Measurements from ENCODE around the gene SFXN3. TPM values are rescaled to one million over a fixed set of nuclear protein-coding genes. Genes with fewer than 3 reads are reported as not detected.

SFXN3 gene
- total and polyA plus RNA-seq, 2 experiments from 2014 or later: 93.6 to 102 TPM

DNA sequence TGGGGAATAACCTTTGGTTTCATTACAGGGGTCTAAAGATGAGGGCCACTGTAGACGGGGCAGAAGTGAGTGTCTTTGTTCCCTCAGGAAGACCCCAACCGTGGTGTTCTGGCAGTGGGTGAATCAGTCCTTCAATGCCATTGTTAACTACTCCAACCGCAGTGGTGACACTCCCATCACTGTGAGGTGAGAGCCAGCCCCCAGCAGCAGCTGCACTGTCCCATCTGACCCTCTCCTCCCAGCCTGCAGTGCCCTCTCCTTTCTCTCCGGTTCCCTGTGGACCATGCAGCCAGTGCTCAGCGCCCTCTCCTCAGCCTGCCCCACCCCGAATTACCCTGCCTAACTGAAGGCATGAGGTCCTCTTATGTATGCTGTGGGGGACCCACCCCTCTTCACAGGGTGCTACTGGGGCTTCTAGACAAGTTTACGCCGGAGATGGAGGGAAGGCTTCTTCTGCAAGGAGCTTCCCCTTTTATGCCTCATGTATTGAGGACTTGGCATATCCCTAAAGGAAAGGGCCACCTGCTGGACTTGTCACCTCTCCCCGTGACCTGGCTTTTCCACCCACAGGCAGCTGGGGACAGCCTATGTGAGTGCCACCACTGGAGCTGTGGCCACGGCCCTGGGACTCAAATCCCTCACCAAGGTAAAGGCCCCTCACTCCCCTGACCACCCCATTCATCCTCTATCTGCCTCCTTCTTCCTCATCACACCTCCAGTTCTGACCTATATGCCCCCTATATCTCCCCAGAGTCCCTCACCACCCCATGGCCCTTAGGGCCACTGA is 5.1 kb downstream of the SFXN3 start:
- Histone ChIP-seq H3K27me3 (no peaks in the 10 kb centered on the region), H2AFZ (no peak overlapping the region), H4K20me1 (ENCODE audit: insufficient read depth, poor library complexity, severe bottlenecking) (no peaks in the 10 kb centered on the region), H3K9me2 (replicated peaks; ENCODE audit: insufficient read depth) (no peaks in the 10 kb centered on the region), H3K4me1 (ENCODE audit: insufficient read depth) (peaks cover 22% of the 10 kb centered on the region), H3K79me2 (peaks cover 16% of the 10 kb centered on the region), H3K4me3 (no peak overlapping the region), H3K4me2 (no peak overlapping the region), H3K36me3 (replicated peaks; ENCODE audit: insufficient read depth, low read depth) (no peaks in the 10 kb centered on the region), H3K27ac (no peak overlapping the region), H3K9me3 (ENCODE audit: low read depth) (no peaks in the 10 kb centered on the region)
- no peak for DNase-seq (ENCODE audit: low spot score)
- 84% methylated on average over 10 of the region's 10 CpGs for WGBS (ENCODE audit: low lambda C conversion rate, missing lambda C conversion rate)
- no peak for TF ChIP-seq EZH2phosphoT487 (IDR thresholded peaks at IDR 0.05; ENCODE audit: low read depth, severe bottlenecking, unreplicated experiment)
- TF ChIP-seq, protein P1, sequence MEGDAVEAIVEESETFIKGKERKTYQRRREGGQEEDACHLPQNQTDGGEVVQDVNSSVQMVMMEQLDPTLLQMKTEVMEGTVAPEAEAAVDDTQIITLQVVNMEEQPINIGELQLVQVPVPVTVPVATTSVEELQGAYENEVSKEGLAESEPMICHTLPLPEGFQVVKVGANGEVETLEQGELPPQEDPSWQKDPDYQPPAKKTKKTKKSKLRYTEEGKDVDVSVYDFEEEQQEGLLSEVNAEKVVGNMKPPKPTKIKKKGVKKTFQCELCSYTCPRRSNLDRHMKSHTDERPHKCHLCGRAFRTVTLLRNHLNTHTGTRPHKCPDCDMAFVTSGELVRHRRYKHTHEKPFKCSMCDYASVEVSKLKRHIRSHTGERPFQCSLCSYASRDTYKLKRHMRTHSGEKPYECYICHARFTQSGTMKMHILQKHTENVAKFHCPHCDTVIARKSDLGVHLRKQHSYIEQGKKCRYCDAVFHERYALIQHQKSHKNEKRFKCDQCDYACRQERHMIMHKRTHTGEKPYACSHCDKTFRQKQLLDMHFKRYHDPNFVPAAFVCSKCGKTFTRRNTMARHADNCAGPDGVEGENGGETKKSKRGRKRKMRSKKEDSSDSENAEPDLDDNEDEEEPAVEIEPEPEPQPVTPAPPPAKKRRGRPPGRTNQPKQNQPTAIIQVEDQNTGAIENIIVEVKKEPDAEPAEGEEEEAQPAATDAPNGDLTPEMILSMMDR (IDR thresholded peaks at IDR 0.05; ENCODE audit: poor library complexity): no peak
- no peak for TF ChIP-seq EZH2 (IDR thresholded peaks at IDR 0.05; ENCODE audit: borderline replicate concordance)

DNA sequence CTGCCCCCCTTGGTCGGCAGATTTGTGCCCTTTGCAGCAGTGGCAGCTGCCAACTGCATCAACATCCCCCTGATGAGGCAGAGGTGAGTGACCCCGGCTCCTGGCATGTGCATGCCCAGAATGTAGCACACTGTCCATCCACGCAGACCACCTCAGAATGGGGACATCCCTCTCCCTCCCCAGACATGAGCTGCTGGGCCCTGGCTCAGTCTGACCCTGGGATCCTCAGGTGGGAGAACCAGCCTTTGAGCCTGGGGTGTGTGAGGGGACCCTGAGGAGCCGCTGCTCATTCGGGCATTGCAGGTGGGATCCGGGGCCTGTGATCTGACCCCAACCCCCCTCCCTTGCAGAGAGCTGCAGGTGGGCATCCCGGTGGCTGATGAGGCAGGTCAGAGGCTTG is 5.7 kb downstream of the SFXN3 start:
- no peak overlapping the region for H2AFZ ChIP-seq
- TF ChIP-seq, protein P1 (IDR thresholded peaks at IDR 0.05; ENCODE audit: poor library complexity): no peak
- TF ChIP-seq EZH2 (IDR thresholded peaks at IDR 0.05; ENCODE audit: borderline replicate concordance): no peak
- TF ChIP-seq EZH2phosphoT487 (IDR thresholded peaks at IDR 0.05; ENCODE audit: low read depth, severe bottlenecking, unreplicated experiment): no peak
- no peak overlapping the region for H3K4me3 ChIP-seq
- no peak overlapping the region for H3K27ac ChIP-seq
- no peaks in the 10 kb centered on the region for H3K27me3 ChIP-seq
- H3K9me3 ChIP-seq (ENCODE audit: low read depth): no peaks in the 10 kb centered on the region
- peaks cover 16% of the 10 kb centered on the region for H3K79me2 ChIP-seq
- H3K4me1 ChIP-seq (ENCODE audit: insufficient read depth): peaks cover 25% of the 10 kb centered on the region
- DNase-seq (ENCODE audit: low spot score): no peak
- WGBS (ENCODE audit: low lambda C conversion rate, missing lambda C conversion rate): 85% methylated on average over 7 of the region's 7 CpGs
- no peaks in the 10 kb centered on the region for H4K20me1 ChIP-seq (ENCODE audit: insufficient read depth, poor library complexity, severe bottlenecking)
- no peaks in the 10 kb centered on the region for H3K9me2 ChIP-seq (replicated peaks; ENCODE audit: insufficient read depth)
- H3K4me2 ChIP-seq: no peak overlapping the region
- no peaks in the 10 kb centered on the region for H3K36me3 ChIP-seq (replicated peaks; ENCODE audit: insufficient read depth, low read depth)

DNA sequence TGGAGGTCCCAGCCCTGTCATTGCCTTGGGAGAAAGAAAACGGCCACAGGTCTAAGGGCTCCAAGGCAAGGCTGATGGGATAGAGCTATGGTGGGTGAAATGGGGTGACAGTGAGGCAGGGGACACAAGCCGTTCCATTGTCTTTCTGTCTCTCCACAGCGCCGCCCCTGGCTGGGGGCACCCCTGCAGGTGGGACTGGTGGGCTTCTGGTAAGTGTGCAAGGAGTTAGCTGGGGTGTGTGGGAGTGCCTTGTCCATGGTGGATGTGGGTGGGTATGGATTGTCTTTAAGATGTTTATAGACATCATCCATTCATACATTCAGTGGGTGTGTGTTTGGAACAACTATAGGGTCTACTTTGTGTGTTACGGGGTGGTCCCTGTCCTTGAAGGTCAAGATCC is 7.5 kb downstream of the SFXN3 start:
- no peak overlapping the region for H3K4me2 ChIP-seq
- no peak overlapping the region for H3K4me3 ChIP-seq
- no peaks in the 10 kb centered on the region for H3K9me3 ChIP-seq (ENCODE audit: low read depth)
- TF ChIP-seq, protein P1 (IDR thresholded peaks at IDR 0.05; ENCODE audit: poor library complexity): no peak
- no peak for TF ChIP-seq EZH2 (IDR thresholded peaks at IDR 0.05; ENCODE audit: borderline replicate concordance)
- no peak overlapping the region for H3K27ac ChIP-seq
- 73% methylated on average over 5 of the region's 5 CpGs for WGBS (ENCODE audit: low lambda C conversion rate, missing lambda C conversion rate)
- no peak for DNase-seq (ENCODE audit: low spot score)
- H4K20me1 ChIP-seq (ENCODE audit: insufficient read depth, poor library complexity, severe bottlenecking): no peaks in the 10 kb centered on the region
- no peak overlapping the region for H2AFZ ChIP-seq
- H3K9me2 ChIP-seq (replicated peaks; ENCODE audit: insufficient read depth): no peaks in the 10 kb centered on the region
- no peaks in the 10 kb centered on the region for H3K36me3 ChIP-seq (replicated peaks; ENCODE audit: insufficient read depth, low read depth)
- no peaks in the 10 kb centered on the region for H3K27me3 ChIP-seq
- peaks cover 25% of the 10 kb centered on the region for H3K4me1 ChIP-seq (ENCODE audit: insufficient read depth)
- H3K79me2 ChIP-seq: peaks cover 11% of the 10 kb centered on the region
